Activated T-cell treated with anti-CD3 and anti-CD28 coated beads, Interleukin-2, amount 50 U/mL, for 72 hours (primary cell): ENCODE measurements around the gene PEPD. TPM values are rescaled to one million over a fixed set of nuclear protein-coding genes. Genes with fewer than 3 reads are reported as not detected.
A peak's percentile ranks its signal among the peaks of the same experiment; 100 is the strongest.

Experiments
- ATAC-seq, 2 donors: fragments of 150-1000 bp; cut with Tn5 transposase; replicated peaks in 1 of 2; 2 replicates each; pipeline ENCODE4 v1.10.0; 2021; ENCODE audit warnings: moderate library complexity in 2 of 2, mild to moderate bottlenecking in 1 of 2
- DNase-seq, 2 donors: peaks; one replicate each; pipeline ENCODE4 v3.0.0; 2021 to 2022; ENCODE audit warnings: mixed read lengths in 1 of 2
- H3K27ac Mint-ChIP-seq: one replicate; pipeline ENCODE4 v1.8.0; 2022; ENCODE audit warnings: mild to moderate bottlenecking, moderate library complexity, mixed read lengths
- H3K27me3 Mint-ChIP-seq: one replicate; pipeline ENCODE4 v1.8.0; 2022; ENCODE audit warnings: low read depth, mixed read lengths
- H3K36me3 Mint-ChIP-seq, 2 donors: one replicate each; pipeline ENCODE4 v1.8.0; 2022; ENCODE audit warnings: mixed read lengths in 2 of 2, mild to moderate bottlenecking in 1 of 2; ENCODE audit not compliant: insufficient read depth in 2 of 2
- H3K4me1 Mint-ChIP-seq: one replicate; pipeline ENCODE4 v1.8.0; 2022; ENCODE audit warnings: low read depth, mixed read lengths
- H3K4me3 Mint-ChIP-seq, 2 donors: one replicate each; pipeline ENCODE4 v1.8.0; 2022; ENCODE audit warnings: mild to moderate bottlenecking in 2 of 2, mixed read lengths in 2 of 2, moderate library complexity in 2 of 2
- H3K9me3 Mint-ChIP-seq, 2 donors: one replicate each; pipeline ENCODE4 v1.8.0; 2022; ENCODE audit warnings: mixed read lengths in 2 of 2
- total RNA-seq, 2 donors: library from RNA; stranded (reverse); gene quantifications; one replicate each; pipeline ENCODE4 v1.2.3, GENCODE V29; 2022

Gene PEPD
- total RNA-seq, 2 donors from 2014 or later = 19.8 to 21.1 TPM

DNA sequence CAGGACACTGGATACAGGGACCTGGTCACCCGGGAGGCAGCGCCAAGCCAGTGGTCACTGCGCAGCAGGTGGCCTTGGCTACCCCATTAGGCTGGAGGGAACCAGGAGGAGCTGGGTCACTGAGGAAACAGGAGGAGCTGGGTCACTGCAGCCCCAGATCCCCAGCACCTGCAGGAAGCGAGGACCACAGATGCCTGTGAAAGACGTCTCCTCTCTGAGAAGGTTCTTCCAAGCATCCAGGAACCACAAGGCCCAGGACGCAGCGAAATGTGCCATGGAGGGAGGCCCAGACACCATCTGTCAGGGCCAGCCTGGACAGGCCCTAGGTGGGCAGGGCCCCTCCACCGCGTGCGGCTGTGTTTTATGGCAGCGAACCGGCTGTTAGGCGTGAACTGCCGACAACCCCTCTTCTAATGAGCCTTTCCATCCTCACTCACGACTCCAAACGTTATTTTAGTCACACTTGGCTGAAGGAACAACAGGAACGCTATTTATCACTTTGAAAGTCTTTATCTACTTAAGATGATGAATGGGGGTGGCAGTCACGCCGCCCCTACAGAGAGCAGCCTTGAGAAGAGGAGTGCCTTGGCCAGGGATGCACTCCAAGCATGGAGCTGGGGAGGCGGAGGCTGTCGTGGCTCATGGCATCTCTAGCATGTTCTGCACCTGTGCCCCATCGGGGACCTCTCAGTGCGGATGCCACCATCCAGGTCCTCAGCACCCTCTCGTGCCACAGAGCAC lies 94.8 kb downstream of the PEPD start:
- DNase-seq (no peak), ATAC-seq (no peak)
- no peaks in the 10 kb centered on the region for H3K9me3 Mint-ChIP-seq
- no peaks in the 10 kb centered on the region for H3K27me3 Mint-ChIP-seq
- H3K4me1 Mint-ChIP-seq = peaks cover 6% of the 10 kb centered on the region
- no peak overlapping the region for H3K4me3 Mint-ChIP-seq
- H3K27ac Mint-ChIP-seq = no peak overlapping the region
- H3K36me3 Mint-ChIP-seq = no peaks in the 10 kb centered on the region

DNA sequence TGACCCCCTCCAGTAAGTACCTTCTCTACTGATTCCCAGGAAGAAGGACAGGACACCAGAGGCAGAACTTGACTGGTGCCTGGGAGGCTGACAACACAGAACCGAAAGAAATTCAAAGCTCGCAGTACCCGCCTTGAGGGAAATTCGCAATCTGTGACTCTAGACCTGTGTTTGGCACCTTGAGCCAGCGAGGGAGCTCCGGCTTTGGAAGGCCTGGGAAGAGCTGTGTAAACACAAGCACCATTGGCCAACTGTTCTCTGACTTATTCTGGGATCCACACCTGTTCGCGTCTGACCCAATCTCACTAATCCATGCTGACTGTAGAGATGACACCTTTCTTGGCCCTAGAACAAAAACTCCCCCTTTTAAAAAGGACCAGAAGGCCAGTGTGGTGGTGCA lies 97.4 kb downstream of the PEPD start:
- DNase-seq = no peak
- H3K4me3 Mint-ChIP-seq = no peak overlapping the region
- H3K27me3 Mint-ChIP-seq = no peaks in the 10 kb centered on the region
- no peaks in the 10 kb centered on the region for H3K36me3 Mint-ChIP-seq
- no peak overlapping the region for H3K27ac Mint-ChIP-seq
- H3K4me1 Mint-ChIP-seq = no peaks in the 10 kb centered on the region
- ATAC-seq = no peak
- H3K9me3 Mint-ChIP-seq = no peaks in the 10 kb centered on the region

DNA sequence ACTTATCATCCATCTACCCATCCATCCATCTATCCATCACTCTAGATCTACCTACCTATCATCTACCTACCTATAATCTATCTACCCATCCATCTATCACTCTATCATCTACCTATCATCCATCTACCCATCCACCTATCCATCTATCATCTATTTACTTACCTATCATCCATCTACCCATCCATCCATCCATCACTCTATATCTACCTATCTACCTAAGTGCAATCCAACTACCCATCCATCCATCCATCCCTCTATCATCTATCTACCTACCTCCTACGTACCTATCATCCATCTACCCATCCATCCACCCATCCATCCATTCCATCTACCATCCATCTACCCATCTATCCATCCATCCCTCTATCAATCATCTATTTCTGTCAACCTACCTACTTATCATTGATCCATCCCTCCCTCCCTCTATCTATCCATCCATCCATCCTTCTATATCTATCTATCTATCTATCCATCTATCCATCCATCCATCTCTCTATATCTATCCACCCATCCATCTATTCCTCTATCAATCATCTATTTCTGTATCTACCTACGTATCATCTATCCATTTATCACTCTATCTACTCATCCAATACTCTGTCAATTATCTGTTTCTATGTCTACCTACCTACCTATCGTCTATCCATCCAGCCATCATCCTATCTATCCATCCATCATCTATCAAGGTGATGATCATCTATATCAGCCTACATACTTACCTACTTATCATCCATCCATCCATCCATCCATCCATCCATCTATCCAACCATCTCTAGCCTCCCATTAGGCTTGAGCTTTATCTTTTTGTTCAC lies 99.0 kb downstream of the PEPD start:
- ATAC-seq (no peak), DNase-seq (no peak)
- Mint-ChIP-seq H3K4me3 (no peak overlapping the region), H3K27me3 (no peaks in the 10 kb centered on the region), H3K4me1 (no peaks in the 10 kb centered on the region), H3K27ac (no peak overlapping the region), H3K36me3 (no peaks in the 10 kb centered on the region), H3K9me3 (no peaks in the 10 kb centered on the region)

DNA sequence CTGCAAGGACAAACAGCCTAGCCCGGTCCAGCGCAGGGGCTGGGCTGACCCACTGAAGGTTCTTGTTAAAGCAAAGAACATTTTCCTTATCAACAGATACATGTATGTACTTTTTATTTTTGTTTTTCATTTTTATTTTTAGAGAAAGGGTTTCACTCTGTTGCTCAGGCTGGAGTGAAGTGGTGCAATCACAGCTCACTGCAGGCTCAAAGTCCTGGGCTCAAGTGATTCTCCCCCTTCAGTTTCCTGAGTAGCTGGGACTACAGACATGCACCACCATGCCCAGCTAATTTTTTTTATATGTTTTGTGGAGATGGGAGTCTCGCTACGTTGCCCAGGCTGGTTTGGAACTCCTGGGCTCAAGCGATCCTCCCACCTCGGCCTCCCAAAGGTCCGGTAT lies 100.2 kb downstream of the PEPD start:
- no peak overlapping the region for H3K27ac Mint-ChIP-seq
- peaks cover 5% of the 10 kb centered on the region for H3K4me1 Mint-ChIP-seq
- no peak overlapping the region for H3K4me3 Mint-ChIP-seq
- DNase-seq (no peak), ATAC-seq (no peak)
- H3K27me3 Mint-ChIP-seq = no peaks in the 10 kb centered on the region
- no peaks in the 10 kb centered on the region for H3K36me3 Mint-ChIP-seq
- H3K9me3 Mint-ChIP-seq = no peaks in the 10 kb centered on the region

DNA sequence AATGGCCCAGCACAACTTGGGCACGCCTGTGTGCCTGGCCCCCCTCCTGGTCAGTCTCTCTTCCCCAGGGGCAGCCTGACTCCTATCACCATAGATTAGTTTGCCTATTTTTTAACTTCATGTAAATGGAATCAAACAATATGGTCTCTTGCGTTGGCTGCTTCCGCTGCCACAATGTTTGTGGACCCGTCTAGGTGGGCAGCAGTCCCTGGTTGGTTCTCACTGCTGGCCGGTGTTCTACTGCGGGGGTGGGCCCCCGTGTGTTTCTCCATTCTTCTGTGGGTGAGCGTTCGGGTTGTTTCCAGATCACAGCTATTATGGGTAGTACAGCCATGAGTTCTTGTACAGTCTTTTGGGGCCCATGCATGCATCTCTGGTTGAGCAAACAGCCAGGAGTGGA lies 100.8 kb downstream of the PEPD start:
- DNase-seq (no peak), ATAC-seq (no peak)
- no peaks in the 10 kb centered on the region for H3K9me3 Mint-ChIP-seq
- no peak overlapping the region for H3K27ac Mint-ChIP-seq
- peaks cover 8% of the 10 kb centered on the region for H3K4me1 Mint-ChIP-seq
- H3K4me3 Mint-ChIP-seq = no peak overlapping the region
- H3K27me3 Mint-ChIP-seq = no peaks in the 10 kb centered on the region
- no peaks in the 10 kb centered on the region for H3K36me3 Mint-ChIP-seq

- H3K27me3 Mint-ChIP-seq = no peaks in the 10 kb centered on the region
- no peak overlapping the region for H3K27ac Mint-ChIP-seq
- no peak overlapping the region for H3K4me3 Mint-ChIP-seq
- no peaks in the 10 kb centered on the region for H3K9me3 Mint-ChIP-seq
- peaks cover 8% of the 10 kb centered on the region for H3K4me1 Mint-ChIP-seq
- H3K36me3 Mint-ChIP-seq = no peaks in the 10 kb centered on the region
- no peak for ATAC-seq
- DNase-seq = no peak
Observed at GRCh38 chr19:33419788-33420130, 101.8 kb downstream of the PEPD start.

GRCh38 chr19:33418871-33419787 lies 102.5 kb downstream of the PEPD start:
- Mint-ChIP-seq H3K9me3 (no peaks in the 10 kb centered on the region), H3K27me3 (no peaks in the 10 kb centered on the region), H3K27ac (no peak overlapping the region), H3K4me1 (peaks cover 8% of the 10 kb centered on the region), H3K36me3 (no peaks in the 10 kb centered on the region), H3K4me3 (no peak overlapping the region)
- no peak for DNase-seq
- ATAC-seq = no peak

DNA sequence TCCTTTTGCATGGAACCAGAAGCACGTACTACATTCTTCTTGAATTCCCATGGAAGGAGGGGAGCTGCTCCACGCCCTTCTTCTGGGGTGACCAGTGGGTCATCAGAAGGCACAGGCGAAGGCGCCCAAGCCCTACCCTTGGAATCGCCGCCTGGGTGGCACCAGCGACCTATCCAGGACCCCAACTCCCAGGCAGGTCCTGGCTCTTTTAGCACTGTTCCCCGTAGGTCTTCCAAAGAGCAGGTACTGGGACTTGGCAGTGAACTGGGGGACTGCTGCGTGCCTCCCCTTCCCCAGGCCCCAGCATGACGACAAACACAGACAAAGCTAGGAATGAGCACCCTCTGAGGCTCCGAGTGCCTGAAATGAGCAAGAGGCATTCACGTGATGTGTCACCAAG lies 103.1 kb downstream of the PEPD start:
- Mint-ChIP-seq H3K27ac (no peak overlapping the region), H3K9me3 (no peaks in the 10 kb centered on the region), H3K4me1 (peaks cover 8% of the 10 kb centered on the region), H3K36me3 (no peaks in the 10 kb centered on the region), H3K27me3 (no peaks in the 10 kb centered on the region), H3K4me3 (no peak overlapping the region)
- DNase-seq (no peak), ATAC-seq (no peak)

- ATAC-seq = no peak
- no peaks in the 10 kb centered on the region for H3K36me3 Mint-ChIP-seq
- no peak overlapping the region for H3K4me3 Mint-ChIP-seq
- no peak for DNase-seq
- H3K4me1 Mint-ChIP-seq = peaks cover 8% of the 10 kb centered on the region
- H3K27ac Mint-ChIP-seq = no peak overlapping the region
- H3K9me3 Mint-ChIP-seq = no peaks in the 10 kb centered on the region
- no peaks in the 10 kb centered on the region for H3K27me3 Mint-ChIP-seq
Observed at GRCh38 chr19:33417751-33418150, 103.8 kb downstream of the PEPD start.

DNA sequence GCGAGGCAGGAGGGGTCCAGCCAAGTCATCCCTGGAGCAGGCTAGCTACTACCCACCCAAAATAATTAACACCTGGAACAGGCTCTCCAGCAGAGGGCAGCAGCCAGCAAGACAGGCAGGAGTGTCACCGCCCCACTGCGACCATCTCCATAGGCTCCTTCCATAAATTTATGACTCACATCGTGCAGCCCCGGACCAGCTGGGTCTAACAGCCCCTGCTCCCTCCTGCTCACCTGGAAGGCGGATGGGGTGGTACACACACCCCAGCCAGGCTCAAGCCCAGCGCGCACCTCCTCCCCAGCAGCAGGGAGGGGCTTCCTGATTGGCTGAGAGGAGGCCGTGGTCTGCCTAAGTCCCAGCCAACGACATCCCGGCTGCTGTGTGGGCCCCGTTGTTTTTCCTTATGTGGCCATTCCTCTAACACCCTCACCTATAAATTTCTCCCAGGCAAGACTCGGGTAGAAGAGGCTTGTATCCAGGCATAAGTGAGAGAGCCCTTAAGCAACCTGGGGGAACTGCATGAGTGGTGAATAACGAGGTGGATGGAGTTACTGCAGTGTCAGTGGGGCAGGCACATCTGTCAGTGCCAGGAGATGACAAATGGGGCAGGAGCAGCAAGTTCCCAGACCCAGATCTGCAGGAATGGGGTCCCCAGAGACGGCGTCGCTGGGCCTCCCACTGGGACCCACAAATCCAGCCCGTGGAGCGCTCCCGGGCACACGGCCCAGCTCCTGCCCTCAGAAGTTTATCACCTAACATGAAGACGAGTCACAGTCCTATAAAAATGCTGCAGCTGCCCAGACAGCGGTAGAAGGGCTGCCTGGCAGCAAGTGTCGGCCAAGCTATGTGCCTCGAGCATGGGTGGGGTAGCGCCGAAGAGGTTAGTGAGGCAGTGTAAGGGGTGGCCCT lies 105.0 kb downstream of the PEPD start:
- H3K36me3 Mint-ChIP-seq = no peaks in the 10 kb centered on the region
- peak; percentile 77 to 81 for ATAC-seq
- no peak overlapping the region for H3K27ac Mint-ChIP-seq
- peak overlapping the region; percentile 52 to 57 for H3K4me3 Mint-ChIP-seq
- no peaks in the 10 kb centered on the region for H3K27me3 Mint-ChIP-seq
- peak; percentile 69 to 74 for DNase-seq
- peaks cover 8% of the 10 kb centered on the region for H3K4me1 Mint-ChIP-seq
- no peaks in the 10 kb centered on the region for H3K9me3 Mint-ChIP-seq

- no peaks in the 10 kb centered on the region for H3K9me3 Mint-ChIP-seq
- DNase-seq (no peak), ATAC-seq (no peak)
- H3K4me3 Mint-ChIP-seq = no peak overlapping the region
- no peaks in the 10 kb centered on the region for H3K27me3 Mint-ChIP-seq
- H3K27ac Mint-ChIP-seq = no peak overlapping the region
- H3K4me1 Mint-ChIP-seq = peaks cover 8% of the 10 kb centered on the region
- no peaks in the 10 kb centered on the region for H3K36me3 Mint-ChIP-seq
Observed at GRCh38 chr19:33414667-33415605, 106.7 kb downstream of the PEPD start.
